HG02588 (cell line): Measurements from ENCODE around the gene SLC6A8.
"Not testable (repeated sequence)": the region's sequence is repeated elsewhere in the genome, so short reads cannot be mapped to it uniquely, and the experiment has no call there.

Experiments
- ATAC-seq: cut with Tn5 transposase; IDR thresholded peaks from one replicate; pipeline ENCODE4 v1.9.1; 2021; ENCODE audit warnings: mild to moderate bottlenecking, moderate library complexity; ENCODE audit not compliant: unreplicated experiment

The SLC6A8 gene

DNA sequence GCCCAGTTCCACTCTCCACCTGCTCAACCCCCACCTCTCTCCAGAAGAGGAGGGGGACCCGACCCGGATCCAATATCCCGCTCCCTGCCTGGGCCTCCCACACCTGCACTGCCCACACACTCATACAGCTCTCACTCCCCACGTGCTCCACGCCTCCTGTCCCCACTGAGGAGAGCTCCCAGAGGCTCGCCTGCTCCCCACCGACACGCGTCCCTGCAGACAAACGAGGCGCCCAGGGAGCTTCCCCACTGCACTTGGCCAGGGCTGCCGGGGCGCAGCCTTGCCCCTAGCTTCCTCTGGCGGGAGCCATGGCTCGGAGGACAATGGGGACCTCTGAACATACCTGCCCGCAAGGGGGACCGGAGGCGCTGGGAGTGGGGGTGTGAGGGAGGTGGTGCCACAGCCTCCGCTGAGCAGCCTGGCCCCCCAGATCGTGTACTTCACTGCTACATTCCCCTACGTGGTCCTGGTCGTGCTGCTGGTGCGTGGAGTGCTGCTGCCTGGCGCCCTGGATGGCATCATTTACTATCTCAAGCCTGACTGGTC lies 5.0 kb downstream of the SLC6A8 start:
- ATAC-seq = no peak

DNA sequence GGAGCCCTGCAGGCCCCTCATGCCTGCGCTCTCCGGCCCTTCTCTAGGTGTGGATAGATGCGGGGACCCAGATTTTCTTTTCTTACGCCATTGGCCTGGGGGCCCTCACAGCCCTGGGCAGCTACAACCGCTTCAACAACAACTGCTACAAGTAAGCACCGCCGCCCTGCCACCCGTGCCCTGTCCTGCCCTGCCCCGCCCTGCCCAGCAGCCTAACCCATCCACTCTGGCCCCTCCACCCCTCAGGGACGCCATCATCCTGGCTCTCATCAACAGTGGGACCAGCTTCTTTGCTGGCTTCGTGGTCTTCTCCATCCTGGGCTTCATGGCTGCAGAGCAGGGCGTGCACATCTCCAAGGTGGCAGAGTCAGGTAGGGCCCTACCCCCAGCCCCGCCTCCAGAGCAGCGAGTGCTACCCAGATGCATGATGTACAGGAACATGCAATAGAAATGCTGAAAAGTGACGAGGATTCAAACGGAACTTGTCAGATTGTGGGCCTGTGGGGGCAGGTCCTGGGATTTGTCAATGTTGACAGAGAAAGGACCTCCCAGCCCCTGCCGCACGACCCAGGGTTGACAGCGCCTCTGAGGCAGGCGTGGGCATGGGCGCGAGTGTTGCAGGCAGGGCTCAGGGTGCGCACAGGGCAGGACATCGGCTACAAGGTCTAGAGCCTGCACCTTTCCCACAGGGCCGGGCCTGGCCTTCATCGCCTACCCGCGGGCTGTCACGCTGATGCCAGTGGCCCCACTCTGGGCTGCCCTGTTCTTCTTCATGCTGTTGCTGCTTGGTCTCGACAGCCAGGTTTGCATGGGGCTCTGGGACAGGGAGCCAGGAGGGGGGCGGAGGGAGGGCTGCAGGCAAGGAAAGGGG lies 5.7 kb downstream of the SLC6A8 start:
- ATAC-seq = no peak

DNA sequence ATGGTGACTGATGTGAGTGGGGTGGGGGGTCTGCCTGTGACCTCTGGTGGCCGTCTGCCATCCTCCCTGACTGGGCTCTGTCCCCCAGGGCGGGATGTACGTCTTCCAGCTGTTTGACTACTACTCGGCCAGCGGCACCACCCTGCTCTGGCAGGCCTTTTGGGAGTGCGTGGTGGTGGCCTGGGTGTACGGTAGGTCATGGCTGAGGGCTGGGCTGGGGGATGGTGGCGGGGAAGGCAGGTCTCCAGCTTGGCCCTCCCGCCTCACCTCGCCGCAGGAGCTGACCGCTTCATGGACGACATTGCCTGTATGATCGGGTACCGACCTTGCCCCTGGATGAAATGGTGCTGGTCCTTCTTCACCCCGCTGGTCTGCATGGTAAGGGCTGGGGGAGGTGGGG lies 6.5 kb downstream of the SLC6A8 start:
- not testable (repeated sequence) for ATAC-seq

DNA sequence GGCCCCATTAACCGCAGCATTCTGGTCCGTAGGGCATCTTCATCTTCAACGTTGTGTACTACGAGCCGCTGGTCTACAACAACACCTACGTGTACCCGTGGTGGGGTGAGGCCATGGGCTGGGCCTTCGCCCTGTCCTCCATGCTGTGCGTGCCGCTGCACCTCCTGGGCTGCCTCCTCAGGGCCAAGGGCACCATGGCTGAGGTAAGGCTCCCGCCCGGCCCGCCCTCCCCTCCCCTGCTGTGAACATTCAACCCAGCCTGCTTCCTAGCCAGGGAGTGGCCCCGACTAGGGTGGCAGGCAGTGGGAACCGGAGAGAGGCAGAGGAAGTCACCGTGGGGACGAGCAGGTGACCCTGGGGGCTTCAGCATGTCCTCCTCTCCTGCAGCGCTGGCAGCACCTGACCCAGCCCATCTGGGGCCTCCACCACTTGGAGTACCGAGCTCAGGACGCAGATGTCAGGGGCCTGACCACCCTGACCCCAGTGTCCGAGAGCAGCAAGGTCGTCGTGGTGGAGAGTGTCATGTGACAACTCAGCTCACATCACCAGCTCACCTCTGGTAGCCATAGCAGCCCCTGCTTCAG lies 7.1 kb downstream of the SLC6A8 start:
- no peak for ATAC-seq

DNA sequence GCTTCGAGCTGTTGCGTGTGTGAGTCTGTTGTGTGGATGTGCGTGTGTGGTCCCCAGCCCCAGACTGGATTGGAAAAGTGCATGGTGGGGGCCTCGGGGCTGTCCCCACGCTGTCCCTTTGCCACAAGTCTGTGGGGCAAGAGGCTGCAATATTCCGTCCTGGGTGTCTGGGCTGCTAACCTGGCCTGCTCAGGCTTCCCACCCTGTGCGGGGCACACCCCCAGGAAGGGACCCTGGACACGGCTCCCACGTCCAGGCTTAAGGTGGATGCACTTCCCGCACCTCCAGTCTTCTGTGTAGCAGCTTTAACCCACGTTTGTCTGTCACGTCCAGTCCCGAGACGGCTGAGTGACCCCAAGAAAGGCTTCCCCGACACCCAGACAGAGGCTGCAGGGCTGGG lies 8.4 kb downstream of the SLC6A8 start:
- ATAC-seq = no peak

DNA sequence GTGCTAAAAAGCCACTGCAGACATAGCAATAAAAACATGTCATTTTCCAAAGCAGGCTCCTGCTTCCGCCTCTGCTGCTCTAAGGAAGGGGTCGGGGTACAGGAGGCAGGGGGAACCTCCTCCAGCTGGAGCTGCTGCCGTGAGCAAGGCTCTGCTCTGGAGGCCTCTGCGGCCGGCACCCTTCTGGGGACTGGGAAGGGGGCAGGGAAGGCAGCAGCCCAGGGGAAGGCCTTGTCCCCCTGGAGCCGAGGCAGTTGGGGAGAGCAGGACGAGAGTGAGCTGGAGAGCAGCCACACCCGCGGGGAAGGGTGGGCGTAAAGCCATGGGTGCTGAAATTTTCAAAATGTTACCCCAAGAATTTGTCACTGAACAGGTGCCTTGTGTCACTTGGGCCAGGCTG lies 8.8 kb downstream of the SLC6A8 start:
- not testable (repeated sequence) for ATAC-seq

DNA sequence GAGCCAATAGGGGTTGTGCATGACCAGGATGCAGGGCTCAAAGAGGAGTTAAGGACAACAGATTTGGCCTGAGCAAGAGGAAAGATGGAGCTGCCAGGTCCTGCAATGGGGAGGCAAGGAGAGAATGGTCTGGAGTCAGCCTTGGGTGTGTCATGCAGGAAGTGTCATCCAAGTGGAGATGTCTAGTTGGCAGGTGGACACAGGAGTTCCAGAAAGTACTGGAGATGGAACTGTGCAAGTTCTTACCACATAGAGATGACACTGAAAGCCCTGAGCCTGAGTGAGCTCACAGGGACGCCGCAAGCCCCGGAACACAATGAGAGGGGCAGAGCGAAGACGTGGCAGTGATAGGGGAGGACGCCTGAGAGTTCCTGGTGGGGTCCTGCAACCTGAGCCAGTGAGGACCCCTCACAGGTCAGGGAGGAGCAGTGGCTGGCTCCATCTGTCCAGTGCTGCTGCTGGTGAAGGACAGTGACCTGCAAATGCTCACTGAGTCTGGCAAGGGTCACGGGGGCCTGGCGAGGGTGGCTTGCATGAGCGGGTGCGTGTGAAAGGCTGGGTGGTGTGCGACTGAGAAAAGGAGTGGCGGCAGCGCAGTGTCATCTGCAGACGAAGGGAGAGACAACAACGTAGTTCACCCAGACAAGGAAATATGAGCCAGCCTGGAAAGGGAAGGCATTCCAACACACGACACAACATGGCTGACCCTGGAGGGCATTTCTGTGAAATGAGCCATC lies 9.4 kb downstream of the SLC6A8 start:
- ATAC-seq = not testable (repeated sequence)

DNA sequence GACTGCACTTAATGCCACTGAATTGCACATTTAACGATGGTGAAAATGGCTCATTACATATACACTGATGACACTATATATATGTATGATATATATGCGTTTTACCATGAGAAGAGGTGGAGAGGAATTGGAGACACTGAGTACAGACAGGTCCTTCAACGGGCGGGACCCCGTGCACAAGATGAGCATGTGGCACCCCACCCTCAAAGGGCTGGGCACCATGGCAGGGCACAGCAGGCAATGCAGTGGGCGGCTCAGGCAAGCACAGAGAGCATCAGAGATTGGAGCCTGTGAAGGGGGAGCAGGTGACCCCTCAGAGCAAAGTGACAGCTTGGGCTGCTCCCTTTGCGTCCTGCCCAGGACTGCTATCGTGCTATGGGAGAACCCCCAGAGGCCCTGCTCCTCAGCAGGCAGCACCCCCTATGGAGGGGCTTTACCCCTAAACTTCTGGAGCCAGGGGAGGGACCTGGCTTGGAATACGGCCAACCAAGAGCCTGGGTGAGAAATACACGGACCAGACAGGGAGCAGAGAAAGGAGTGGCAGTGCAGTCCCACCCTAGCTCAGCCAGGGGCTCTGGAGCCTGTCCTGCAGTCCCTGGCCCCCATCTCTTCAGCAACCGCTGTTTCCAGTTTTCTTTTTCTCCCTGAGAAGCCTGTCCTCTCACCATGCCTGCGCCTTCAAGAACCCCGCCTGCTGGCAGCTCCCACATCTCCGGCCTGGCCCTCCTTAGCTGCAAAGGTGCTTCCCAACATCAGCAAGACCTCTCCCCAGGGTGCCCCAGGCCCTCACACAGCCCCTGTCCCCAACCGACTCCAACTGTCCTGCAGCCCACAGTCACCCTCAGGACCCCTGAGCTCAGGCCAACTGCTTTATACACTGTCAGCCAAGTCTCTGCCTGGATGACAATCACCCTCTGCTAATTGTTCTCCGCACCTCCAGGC lies 10.5 kb downstream of the SLC6A8 start:
- ATAC-seq = no peak

DNA sequence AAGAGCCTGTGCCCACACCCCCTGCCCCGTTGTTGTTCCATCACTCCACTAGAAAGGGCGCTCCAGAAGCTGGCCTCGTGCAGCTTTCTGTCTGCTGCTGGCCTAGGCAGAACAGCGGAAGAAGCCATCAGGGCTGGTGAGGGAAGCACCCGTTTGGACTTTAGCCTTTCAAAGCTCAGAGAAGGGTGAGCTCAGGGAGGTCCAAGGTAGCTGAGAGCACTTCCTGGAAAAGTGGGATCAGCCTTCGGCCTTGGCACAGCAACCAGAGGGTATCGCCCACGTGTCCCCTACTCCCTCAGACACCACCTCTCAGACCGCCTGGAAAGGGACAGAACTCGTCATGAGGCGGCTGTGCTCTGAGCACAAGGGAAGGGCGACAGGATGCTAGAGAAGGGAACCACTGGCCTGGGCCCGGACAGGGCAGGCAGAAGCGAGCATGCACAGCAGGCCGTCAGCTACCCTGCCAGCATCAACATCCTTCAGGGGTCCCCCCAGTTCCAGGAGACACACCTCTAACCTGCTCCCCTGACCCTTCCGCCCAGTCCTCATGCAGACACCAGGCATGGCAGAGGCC lies 11.6 kb downstream of the SLC6A8 start:
- ATAC-seq = not testable (repeated sequence)

DNA sequence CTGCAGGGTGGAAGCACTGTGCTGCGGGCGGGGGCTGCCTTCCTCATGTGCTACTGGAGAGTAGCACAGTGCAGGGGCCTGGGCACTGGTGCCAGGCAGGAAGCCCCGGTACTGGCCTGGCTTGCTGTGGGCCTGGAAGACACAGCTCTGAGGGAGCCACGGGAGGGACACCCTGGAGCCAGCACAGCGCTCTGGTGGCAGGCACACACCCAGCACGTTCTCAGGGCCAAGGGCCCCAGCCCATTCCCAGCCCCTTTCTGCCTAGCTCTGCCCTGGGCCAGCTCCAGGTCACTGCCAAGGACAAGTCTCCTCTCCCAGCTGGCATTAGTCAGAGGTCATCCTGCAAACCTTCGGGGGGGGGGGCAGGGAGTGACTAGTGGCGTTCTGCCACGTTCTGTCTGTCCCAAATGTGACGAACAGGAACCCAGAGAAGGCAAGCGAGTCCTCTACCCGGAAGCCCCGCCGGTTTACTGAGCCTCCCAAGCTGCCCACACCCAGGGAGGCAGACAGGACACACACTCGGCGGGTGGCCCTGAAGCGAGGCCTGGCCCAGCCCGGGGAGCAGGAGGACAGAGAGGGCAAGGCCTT lies 12.2 kb downstream of the SLC6A8 start:
- ATAC-seq = not testable (repeated sequence)

DNA sequence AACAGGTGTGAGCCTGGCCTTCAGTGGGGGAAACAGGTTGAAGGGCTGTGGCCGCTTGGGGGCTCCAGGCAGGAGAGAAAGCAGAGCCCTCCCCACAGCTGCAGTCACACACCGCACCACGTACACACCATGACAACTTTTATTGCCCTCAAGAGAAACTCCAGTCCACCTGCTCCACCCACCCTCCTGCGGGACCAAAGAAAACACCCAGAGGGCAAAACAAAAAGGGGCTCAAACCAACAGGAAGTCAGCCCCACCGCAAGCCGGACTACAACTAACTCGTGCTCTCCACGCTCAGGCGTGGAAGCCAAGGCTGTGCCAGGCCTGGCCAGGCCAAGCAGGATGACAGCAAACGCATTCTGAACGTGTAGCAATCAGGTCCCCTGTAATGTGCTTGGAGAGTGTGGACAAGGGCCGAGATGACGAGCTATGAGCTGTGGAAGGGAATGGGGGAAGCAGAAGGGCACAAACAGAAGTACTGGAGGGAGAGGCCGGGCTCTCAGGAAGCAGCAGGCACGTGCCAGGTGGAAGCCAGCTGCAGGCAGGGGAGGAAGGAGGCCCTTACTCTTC lies 12.7 kb downstream of the SLC6A8 start:
- ATAC-seq = no peak

DNA sequence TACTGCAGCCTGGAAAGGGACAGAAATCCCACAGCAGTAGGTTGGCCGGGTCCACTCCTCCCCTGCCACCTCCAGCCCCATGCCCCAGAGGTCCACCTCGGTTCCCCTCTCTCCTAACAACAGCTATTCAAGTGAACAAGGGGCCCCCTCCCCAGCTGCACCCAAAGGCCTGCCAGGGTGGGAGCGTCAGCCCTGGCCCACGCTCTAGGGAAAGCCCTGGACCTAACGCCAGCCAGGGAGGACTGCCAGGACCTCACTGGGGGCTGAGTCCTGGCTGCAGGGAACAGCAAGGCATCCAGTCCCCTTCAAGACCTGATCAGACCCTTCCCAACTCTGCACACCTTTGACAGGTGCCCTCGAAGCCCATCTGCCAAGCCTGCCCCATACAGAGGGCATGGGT lies 13.2 kb downstream of the SLC6A8 start:
- ATAC-seq = no peak

DNA sequence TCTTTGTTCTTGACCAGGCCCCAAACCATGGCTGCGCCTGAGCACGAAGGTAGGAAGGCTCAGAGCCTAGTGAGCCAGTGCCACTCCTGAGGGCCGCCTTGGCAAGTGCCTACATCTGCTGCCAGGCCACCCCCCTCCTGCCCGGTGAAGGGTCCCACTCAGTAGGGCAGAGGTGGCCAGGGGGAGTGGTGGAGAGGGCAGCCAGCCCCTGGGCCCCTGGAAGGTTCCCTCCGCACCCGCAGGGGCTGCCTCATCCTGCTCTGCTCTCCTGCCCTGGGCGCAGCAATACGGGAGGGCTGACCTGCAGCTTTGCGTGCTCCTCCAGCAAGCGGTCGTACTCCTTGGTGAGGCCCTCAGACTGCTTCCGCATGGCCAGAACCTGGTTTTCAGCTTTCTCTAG lies 14.0 kb downstream of the SLC6A8 start:
- no peak for ATAC-seq

DNA sequence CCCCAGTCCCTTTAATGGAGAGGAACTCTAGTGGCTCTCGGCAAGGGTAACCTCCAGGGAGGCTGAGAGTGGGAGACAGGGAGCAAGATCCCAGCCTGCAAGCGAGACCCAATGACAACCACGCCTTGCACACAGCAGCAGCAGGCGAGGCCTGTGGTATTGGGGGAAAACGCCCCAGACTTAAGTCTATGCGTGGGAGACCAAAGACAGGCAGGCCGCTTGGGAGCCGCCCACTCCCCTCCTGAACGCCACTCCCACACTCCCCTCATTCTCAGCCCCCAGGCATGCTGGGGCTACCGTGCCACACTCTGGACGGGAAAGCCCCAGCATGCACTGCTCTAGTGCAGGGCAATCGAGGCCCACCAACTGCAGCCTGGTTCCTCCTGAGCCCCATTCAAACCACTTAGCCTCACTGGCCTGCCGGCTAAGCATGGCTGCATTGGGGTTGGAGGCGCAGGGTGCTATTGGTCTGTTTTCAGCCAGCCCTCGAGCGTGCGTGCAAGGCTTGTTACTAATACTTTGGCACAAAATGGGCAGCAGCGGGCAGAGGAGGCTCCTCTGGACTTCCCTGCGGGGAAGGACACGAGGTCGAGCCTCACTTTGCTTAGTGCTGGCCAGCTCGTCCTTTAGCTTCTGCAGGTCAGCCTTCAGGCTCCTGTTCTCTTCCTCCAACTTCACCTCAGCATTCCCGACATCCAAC lies 14.8 kb downstream of the SLC6A8 start:
- no peak for ATAC-seq

DNA sequence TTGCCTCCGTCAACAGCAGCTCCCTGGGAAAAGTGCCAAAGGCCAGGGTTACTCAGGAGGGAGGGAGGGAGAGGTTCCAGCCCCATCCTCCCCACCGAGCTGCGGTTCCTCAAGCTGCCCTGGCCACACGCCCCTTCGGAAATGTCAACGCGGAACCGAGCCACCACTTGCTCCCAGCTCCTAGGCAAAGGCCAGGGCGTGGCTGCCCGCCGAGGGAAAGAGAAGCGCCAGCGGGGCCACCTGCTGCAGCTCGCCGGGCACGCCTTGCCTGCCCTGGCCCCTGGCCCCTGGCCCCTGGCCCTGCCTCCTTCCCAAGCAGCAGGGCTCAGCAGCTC lies 15.3 kb downstream of the SLC6A8 start:
- no peak for ATAC-seq

DNA sequence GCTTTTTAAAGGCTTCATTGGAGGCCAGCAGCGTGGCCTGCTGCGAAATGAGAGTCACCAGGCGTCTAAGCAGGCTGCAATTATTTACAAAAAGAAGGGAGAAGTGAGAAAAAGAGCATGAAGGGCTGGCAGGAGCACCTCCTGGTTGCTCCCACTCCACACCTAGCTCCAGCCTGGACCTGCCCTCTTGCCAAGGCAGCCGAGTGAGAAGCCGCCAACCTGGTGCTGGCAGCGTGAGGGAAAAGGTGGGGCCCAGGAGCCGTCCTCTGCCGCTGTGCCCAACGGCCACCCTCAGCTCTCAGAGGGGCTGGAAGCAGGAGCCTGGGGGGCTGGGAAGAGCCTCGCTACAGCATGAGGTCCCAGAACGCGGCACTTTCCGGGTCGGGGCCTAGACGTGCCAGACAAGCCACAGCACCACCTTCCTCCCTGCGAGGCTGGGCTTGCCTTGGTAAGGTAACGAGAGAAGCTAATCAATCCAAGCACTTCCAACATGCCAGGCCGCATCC lies 16.3 kb downstream of the SLC6A8 start:
- ATAC-seq = no peak

DNA sequence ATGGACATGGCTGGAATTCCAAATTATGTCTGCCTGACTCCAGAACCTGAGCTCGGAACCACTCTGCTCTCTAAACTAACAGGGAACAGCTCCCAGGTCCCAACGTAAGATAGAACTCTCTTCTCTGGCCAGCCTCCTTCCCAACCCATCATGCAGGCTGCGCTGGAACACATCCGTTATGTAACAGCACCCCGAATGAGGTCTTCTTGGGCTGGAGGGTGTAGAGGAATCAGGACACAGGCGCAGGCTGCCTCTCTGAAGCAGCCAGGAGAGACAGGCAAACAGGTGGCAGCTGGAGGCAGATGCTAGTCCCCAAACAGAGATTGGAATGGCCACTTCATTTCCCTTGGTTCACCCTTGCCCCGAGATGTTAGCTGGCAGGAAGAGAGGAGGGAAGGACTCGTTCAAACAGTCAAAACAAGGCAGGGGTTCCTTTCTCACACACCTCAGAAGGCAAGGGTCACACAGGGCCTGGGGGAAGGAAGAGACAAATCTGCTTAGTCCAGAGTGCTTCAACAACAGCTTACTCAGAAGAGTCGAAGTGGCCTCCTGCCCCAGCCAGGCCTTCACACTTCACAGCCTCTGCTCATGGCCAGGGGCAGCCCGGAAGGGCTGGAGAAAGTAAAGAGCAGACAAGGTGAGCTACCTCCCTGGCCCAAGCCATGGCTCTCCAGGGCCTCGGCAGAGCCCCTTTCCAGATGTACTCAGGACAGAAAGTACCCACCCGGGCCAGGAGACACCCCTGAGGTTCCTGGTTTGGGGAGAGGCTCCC lies 17.1 kb downstream of the SLC6A8 start:
- not testable (repeated sequence) for ATAC-seq
